ENCODE data around the gene DDA1. TPM values are rescaled to one million over a fixed set of nuclear protein-coding genes. Genes with fewer than 3 reads are reported as not detected.

Gene DDA1
- total RNA-seq, 1 experiment from 2014 or later: 48.1 TPM

DNA sequence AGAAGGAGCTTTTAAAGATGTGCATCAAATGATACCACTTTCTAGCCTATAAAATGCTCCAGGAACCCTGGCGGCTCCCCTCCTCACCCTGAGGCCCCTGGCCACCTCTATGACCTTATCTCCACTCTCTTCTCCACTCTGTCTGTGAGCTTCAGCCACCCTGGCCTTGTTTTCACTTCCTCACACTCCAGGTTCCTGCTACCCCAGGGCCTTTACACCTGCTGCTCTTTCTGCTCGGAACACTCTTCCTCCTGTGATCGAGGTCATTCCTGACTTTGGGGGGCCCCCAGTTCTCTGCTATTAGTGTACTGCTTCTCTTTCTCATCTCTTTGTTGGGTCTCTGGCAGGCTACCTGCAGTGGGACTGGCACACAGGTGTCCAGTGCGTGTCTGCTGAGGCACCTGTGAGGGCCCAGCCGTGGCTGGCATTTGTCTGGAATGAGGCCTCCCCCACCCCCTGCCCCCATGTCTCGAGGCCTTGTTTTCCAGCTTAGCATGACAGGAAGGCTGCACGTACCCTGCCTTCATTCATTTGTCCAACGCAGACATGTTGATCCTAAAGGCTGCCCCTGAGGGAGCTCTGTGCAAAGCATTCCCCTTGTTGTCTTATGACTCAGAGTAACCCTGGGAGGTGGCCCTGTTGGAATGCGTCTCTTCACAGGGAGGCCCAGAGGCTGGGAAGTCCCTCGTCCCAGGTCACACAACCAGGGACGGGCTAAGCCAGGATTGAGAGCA is 2.3 kb downstream of the DDA1 start:
- DNase-seq (ENCODE audit: low read depth): peak; percentile 44

DNA sequence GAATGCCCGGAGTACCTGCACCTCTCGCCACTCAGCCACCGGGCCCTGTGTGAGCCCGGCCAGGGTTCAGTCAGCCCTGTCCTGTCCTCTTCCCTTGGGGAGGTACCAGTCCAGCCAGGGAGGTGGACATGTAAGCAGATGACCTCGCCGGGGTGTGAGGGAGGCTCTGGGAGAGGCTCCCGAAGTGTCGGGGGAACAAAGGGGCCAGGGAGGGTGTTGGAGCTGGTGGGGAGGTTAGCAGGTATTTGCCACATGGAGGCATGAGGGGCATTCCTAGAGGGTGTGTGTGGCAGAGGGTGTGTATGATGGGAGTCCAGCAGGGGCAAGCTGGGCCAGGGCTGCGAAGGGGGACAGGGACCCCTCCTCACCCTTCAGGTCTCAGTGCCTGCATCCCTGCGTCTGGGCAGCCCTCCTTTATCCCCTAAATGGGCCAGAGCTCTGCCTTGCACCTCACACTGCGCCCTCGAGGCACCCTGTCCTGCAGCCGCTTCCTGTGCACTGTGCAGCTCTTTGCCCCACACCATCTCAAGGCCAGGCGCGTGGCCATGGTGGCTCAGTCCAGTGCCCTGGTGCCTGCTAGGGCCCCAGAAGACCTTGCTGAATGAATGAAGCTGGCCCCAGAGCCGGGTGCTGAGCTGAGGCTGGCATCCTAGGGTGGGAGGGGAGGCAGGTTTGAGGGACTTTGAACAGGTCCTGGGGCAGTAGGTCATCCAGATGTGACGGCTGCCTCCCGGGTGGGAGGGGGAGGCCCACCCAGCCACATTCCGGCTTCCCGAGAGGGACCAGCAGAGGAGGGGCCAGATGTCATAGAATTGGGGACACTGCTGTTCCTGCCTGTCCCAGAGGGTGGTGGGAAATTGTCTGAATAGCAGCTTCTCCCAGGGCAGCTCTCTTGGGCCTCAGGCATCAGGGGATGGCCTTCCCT is 3.1 kb downstream of the DDA1 start:
- no peak for DNase-seq (ENCODE audit: low read depth)

DNA sequence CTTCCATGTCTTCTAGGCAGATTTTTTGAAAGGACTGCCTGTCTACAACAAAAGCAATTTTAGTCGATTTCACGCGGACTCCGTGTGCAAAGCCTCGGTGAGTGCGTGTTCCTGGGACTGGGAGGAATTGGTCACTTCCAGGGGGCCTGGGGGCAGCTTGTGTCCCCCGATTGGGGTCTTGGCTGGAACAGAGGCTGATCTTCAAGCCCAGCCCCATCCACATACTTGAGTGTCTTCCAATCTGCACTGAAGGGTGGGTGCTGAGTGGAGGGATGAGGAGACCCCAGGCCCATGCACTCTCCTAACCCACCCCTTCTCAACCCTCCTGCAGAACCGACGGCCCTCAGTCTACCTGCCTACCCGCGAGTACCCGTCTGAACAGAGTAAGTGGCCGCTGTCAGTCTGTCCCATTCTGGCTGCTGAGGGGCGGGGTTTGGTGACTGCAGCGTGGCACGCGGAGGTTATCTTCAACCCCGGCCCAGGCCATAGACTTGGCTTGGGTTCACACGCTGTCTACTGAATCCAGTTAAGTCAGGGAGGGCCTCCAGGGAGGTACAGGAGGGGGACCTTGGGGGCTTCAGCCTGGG is 4.7 kb downstream of the DDA1 start:
- DNase-seq (ENCODE audit: low read depth): no peak

DNA sequence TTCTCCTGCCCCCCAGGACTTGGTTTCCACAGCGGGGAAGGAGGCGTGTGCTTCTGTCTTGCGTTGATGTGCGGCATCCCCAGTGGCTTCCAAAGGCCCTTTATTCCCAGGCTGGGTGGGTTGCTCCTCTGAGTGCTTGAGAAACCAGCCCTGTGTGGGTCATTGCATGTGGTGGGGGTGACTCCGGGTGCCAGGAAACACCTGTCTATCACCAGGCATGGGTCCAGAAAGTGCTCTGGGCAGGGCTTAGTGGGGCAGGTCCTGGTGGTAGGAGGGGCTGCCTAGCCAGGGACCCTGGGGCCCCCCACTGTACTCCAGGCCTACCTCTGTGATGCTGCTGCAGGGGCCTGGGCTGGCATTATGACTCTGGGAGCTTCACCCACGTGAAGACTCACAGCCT is 9.6 kb downstream of the DDA1 start:
- DNase-seq (ENCODE audit: low read depth): no peak

DNA sequence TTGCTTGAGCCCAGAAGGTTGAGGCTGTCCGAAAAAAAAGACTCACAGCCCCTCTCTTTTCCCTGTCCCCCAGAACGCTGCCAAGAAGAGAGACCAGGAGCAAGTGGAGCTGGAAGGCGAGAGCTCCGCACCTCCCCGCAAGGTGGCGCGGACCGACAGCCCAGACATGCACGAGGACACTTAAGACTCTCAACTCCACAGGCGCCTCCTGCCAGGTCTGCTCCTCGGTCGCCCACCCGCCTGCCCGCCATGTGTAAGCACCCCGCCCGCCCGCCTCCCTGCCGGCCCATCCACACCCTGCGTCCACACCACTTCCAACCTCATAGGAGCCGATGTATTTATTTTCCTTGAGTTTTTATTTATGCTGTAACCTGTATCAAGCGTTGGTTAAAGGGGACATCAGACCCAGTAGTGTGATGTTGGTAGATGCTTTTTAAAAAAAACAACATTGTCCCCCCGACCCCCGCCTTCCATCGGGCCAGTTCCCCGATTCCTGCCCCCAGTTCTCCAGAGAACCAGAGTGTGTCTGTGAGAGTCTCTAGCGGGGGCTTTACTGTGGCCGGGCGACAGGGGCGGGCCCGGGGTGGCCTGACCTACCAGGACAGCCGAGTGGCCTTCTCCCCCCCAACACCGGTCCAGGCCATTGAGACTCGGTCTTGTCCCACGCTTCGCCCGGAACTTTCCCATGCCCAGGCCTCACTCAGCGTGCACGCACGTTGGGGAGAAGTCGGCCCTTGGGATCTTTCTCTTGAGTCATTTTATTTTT is 10.3 kb downstream of the DDA1 start:
- no peak for DNase-seq (ENCODE audit: low read depth)

DNA sequence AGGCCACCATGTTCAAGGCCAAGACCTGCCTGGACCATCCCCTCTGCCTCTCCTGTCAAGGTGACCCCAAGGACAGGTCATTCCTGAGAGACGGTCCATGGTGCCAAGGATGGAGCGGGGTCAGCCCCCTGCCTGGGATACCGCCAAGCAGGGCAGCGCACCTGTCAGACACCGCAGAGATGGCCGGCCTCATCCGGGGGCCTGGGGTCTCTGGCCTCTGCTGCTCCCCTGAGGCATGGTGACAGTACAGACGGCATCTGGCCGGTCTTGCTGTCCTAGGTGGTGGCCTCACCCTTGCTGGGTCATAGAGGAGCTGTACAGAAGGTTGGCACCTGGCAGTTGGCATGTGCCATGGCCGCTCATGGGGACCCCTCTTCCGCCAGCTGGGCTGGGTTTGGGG is 11.1 kb downstream of the DDA1 start:
- DNase-seq (ENCODE audit: low read depth): no peak

DNA sequence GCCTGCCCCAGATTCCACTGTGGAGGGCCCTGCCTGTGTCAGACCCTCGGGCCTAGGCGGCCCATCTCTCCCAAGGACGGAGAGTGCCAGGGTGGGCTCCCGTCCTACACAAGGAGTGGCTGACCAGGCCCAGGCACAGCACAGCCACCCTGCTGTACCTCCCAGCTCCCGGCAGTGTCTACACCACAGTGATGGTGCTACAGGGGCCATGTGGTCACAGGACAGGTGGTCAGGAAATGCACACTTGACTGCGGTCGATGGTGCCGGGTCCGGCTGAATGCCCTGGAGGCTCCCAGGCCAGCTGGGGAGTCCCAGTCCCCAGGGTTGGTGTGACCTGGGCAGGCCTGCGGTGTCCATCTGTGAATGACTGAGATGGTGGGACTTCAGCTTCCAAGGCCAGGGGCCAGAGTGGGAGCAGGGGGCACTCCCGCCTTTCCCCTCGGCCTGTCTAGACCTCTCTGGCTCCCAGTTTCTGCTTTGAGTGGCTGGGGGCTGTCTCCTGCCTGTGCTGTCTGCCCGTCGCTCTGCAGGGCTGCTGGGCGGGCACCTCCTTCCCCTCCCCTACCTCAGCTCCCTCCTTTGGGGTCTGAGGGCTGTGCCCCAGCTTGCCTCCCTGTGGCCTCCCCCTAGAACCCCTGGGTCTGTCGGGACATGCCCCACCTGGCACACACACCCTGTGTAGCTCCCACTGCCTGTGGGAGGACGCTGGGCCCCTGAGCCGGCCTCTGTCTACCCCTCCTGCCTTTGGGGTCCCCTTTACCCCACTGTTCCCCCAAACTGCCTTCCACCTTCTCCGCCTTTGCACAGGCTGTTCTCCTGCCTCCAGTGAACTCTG is 12.5 kb downstream of the DDA1 start:
- no peak for DNase-seq (ENCODE audit: low read depth)

DNA sequence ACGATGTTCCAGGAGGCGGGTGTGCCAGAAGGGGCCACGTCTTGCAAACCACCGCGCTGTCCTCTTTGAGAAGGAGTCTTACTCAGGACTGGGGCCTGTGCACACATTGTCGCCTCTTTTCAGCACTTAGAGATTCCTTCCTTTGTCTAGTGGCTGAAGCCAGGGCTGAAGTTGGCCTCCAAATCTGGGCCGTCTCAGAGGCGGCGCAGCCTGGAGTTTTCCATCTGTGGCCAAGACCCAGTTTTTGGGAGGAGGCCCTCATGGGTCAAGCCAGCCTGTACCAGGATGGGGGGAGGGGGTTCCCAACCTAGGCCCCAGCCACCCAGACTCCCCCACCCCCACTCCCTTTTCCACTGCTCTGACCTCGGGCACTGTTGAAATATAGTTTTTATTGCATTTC is 13.5 kb downstream of the DDA1 start:
- DNase-seq (ENCODE audit: low read depth): no peak

DNA sequence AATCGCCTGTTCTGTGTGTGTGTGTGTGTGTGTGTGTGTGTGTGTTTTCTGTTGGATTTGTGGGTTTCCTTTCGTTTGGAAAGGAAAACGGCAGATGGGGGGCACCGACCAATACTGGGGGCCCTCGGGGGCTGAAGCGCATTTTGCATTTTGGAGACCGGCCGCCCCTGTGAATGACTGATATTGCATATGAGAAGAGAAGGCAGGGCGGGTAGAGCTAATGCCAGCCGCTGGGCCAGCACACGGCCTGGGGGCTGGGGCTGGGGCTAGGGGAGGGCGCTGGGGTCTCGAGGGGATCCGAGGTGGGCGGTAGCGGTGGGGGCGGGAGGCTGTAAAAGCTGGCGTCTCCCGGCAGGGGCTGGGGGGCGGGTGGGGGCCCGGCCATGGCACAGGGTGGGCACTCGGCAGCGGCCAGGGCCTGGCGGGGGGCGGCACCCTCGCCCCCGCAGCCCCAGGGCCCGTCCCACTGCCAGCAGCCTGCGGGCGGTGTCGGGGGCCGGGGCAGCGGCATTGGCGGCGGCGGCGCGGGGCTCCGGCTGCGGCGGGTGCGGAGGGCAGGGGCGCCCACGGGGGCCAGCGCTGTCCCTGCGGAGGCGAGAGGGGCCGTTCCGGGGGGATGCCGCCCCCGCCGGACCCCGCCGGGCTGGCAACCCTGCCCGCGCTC is 14.1 kb downstream of the DDA1 start:
- no peak for DNase-seq (ENCODE audit: low read depth)

DNA sequence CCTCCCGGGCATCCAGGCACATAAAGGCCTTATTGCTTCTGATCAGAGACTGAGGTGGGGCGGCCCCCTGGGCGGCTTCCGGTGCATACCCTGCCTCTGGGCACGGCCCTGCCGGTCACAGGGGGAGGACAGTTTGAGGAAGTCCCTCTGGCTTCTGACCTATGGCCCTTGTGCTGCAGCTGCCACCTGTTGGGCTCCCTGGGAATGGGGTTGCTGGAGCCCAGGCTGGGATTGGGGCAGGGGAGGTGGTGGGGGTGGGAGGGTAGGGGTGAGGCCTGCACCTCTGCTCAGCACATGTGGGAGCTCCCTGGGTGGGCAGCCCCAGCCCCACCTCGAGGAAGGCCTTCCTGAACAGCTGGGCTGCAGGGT is 14.6 kb downstream of the DDA1 start:
- DNase-seq (ENCODE audit: low read depth): no peak

DNA sequence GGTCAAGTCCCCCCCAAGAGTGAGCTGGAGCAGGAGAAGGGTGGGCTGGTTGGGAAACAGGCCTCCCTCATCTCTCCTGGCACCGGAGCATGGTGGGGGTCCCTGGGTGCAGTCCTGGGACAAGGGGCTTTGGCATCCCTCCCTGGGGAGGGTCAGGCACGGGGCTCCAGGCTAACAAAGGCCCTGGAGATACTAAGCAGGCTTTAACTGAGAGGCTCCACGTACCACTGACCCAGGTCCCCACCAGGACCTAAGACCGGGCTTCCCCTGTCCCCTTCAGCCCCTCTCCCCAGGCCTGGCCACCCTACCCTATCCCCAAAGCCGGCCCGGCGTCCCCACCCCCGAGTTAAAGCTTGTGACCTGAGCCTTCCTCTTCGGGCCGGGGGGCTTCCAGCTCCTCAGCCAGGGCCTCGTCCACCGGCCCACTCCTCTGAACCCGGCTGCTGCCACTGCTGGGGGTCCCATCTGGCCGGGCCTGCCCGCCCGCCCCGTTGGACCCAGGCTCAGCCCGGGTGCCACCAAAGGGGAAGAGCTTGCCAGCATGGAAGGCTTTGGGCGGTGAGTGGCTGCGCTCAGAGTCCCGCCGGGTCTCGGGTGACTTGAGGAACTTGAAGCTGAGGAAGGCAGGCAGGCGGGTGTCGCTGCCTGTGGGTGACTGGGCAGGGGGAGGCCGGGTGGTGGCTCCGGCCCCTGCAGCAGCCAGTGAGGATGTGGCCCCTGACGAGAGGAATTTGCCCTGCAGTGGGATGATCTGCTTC is 15.2 kb downstream of the DDA1 start:
- DNase-seq (ENCODE audit: low read depth): no peak

DNA sequence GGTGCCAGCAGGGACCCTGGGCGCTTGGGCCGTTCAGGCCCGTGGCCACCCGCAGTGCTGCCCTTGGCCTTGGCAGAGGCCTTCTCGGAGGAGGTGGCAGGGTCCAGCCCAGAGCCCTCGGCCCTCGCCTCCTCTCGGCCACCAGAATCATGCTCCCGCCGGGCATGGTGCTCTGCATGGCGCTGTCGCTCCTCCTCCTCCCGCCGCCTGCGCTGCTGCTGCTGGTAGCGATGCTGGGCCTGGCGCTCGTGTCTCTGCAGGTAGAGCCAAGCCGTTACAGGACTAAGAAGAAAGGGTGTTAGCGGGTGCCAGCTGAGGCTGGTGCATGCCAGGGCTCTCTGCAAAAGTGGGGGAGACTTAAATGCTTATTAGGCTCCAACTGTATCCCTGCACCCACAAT is 15.8 kb downstream of the DDA1 start:
- no peak for DNase-seq (ENCODE audit: low read depth)

DNA sequence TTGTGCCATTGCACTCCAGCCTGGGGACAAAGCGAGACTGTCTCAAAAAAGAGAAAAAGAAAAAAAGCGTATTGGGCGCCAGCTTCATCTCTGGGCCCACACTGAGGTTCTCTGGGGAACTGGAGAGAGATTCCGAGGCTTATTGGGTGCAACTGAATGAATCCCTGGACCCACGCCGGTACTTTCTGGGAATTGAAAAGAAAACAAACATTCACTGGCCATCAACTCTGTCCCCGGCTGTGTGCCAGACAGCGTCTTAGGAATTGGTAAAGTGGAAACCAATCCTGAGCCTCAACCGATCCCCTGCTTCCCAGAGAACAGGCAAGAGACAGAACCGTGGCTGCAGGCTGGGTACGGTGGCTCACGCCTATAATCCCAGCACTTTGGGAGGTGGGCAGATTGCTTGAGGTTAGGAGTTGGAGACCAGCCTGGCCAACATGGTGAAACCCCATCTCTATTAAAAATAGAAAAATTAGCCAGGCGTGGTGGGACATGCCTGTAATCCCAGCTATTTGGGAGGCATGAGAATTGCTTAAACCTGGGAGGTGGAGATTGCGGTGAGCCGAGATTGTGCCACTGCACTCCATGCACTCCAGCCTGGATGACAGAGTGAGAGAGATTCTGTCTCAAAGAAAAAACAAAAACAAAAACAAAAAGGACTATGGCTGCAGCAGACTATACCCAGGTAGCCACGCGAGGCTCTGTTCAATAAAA is 16.7 kb downstream of the DDA1 start:
- DNase-seq (ENCODE audit: low read depth): no peak

DNA sequence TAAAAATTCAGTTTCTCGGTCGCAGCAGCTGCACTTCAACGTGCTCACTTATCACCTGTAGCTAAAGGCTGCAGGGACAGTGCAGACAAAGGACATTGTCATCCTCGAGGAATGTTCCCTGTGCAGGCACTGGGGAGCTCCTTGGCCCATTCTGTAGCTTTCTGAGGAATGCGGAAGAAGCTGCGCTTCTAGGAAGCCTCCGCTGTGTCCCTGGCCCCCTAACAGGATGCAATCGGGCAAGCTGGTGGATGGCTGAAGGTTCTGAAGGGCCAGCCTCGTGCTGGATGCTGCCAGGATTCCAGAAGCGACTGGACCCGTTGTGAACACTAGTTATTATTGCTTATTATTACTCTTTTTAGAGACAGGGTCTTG is 17.2 kb downstream of the DDA1 start:
- DNase-seq (ENCODE audit: low read depth): no peak

DNA sequence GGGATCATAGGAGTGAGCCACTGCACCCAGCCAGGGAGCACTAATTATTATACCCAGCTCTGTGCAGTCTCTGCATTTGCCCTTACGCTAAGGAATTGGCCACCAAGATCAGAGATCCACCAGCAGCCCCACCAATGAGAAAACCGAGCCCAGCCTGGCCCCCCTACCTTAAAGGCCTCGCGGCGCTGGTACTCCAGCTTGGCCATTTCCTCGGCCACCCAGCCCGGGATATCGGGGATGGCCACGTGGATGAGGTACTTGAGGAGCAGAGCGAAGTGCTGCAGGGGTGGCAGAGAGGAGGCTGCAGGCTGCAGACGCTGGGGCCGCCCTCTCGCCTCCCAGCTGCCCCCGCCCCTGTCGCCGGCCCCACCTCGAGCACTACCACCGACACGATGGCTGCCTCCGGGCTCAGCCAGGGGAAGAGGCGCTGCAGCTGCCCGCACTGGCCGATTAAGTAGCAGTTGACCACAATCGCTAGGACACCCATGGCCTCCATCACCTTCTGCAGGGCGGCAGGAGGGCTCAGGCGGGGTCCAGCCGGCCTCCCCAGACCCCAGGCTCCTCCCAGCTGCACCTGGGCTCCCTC is 17.8 kb downstream of the DDA1 start:
- DNase-seq (ENCODE audit: low read depth): no peak

DNA sequence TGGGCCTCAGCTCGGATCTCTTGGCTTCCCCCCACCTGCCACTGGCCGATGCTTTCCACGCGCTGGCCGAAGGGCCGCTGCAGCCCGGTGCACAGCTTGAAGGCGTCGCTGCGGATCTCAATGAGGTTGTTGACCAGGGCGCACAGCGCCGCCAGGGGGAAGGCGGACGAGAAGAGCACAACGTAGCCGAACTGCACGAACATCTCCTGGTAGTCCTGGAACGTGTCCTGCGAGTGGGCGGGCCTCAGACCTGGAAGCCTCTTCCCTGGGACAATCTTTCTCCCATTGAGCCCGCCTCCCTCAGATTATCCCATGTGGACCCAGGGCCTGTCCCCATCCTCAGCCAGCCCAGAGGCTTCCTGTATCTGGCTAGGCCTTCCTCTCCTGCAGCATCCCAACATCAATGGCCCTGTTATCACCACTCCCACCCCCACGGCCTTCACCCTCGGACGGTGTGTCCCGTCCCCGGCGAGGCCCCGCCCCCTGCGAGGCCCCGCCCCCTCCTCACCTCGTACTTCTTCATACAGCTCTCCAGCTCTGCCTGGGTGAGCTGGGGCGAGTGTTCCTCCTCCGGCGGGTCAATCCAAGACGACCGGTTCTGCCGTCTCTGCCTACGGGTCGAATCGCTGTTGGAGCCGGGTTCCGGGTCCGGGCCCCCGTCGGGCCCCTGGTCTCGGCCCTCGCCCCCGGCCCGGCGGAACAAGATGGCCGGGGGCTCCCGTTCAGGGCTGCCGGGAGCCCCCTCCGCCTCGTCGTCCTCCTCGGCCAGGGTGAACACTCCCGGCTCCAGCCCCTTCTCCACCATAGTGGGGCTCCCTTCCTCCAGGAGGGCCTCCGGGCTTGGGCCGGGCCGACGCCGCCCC is 18.5 kb downstream of the DDA1 start:
- no peak for DNase-seq (ENCODE audit: low read depth)

Data from HT1080 (cell line).